Hypothalamus (tissue), 51 donors: Measurements from ENCODE around the gene DIAPH2.
"Not testable (repeated sequence)": the region's sequence is repeated elsewhere in the genome, so short reads cannot be mapped to it uniquely, and the experiment has no call there.

Source experiments
- DNase-seq, 51 donors: peaks; one replicate each; lab custom pipeline; 2025; lab: John Stamatoyannopoulos, UW

Gene DIAPH2

DNA sequence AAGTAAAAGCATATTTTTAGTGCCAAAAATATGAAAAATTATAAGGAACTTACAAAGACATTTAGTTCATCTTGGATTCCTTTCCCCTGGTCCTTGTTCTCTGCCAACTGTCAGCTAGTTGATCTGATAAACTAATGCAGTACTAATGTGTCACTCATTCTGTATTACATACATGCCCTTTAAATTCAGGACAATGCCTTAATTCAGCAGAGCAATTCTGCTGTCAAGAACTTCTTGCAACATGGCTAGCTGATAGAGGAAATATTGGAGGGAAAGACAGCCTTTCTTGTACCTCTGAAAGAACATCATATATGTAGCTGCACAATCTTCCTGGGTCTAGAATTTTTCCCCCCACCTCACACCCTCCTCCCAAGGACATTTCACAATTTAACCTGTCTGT is 679.2 kb downstream of the DIAPH2 start:
- no peak for DNase-seq

GRCh38 chrX:97366237-97366636 is 681.6 kb downstream of the DIAPH2 start:
- DNase-seq = no peak

- DNase-seq = no peak
These were observed 682.5 kb downstream of the DIAPH2 start for GRCh38 chrX:97367125-97367524.

GRCh38 chrX:97369947-97370346 is 685.3 kb downstream of the DIAPH2 start:
- DNase-seq = no peak

GRCh38 chrX:97372001-97372766 is 687.5 kb downstream of the DIAPH2 start:
- no peak for DNase-seq

DNA sequence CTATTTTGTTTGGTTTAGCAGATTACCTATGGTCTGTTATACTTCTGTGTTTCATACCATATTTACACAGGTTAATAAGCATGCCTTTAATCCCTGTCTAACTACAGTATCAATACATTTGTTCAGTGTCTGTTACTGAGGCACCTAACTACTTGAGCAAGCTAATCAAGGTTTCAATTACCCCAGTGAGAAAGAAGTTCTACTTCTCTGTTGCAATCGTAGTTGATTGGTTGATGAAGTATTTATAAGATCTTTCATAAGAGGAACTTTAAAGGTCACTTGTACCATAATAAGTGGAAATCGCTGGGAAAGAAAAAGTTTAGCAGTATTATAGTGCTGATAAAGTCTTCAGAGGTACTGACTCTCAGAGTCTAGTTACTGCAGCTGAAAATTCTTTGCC is 689.6 kb downstream of the DIAPH2 start:
- DNase-seq = no peak

DNA sequence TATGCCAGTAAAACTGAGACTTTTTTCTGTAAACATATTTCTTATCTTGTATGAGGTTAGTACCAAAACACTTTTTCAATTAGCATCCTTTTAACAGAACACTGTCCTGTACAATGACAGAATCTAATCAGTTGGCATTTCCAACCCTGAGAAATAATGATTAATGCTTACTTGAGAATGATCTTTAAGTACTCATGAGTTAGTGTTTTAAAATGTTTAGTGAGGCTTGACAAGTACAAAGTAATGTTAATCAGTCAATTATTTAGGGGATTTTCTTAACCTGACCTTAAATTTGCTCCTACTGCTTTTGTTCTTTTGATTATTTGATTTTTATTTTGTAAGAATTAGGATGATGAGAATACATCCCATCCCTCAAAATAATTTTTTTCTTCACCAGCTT is 695.6 kb downstream of the DIAPH2 start:
- DNase-seq = no peak

DNA sequence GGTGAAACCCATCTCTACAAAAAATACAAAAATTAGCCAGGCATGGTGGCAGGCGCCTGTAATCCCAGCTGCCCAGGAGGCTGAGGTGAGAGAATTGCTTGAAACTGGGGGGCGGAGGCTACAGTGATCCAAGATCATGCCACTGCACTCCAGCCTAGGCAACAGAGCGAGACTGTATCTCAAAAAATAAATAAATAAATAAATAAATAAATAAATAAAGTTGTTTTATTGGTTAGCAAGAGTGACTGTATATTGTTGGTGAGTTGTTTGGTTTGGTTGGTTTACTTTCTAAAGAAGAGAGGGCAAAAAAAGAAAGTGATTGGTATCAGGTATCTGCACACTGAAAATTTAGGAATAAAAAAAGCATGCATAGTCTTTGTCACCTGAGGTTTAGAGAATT is 700.0 kb downstream of the DIAPH2 start:
- DNase-seq = no peak

DNA sequence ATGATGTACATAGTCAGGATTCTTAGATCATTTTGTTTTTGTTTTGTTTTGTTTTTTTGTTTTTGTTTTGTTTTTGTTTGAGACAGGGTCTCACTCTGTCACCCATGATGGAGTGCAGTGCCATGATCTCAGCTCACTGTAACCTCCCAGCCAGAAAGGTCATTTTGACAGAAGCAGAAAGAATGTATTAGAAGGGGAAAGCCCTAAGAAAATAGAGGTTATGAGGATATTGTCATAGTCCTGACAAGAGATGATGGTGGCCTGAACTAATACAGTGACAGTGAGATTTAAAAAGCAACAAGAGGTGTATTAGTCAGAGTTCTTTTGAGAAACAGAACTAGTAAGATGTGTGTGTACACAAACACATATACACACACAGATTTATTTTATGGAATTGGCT is 702.4 kb downstream of the DIAPH2 start:
- DNase-seq = no peak

DNA sequence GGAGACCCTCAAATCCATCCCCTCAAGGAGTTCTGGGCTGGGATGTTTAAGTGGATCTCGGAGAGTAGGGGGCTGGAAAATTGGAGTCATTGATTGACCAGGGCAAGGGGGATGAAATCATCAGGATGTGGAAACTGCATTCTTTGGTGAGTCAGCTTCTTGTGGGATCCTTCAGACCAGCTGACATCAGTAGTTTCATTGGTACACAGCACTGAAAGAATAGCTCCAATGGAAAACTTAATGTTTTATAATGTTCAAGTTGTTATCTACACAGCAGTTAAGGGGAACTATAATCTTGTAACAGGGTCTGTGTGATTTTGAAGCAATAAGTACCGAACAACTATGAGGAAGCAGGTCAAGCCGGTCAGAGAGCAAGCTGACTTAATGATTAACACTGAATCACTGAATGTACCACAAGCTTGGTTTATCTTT is 705.1 kb downstream of the DIAPH2 start:
- DNase-seq = no peak

GRCh38 chrX:97397371-97397770 is 712.7 kb downstream of the DIAPH2 start:
- DNase-seq = no peak

DNA sequence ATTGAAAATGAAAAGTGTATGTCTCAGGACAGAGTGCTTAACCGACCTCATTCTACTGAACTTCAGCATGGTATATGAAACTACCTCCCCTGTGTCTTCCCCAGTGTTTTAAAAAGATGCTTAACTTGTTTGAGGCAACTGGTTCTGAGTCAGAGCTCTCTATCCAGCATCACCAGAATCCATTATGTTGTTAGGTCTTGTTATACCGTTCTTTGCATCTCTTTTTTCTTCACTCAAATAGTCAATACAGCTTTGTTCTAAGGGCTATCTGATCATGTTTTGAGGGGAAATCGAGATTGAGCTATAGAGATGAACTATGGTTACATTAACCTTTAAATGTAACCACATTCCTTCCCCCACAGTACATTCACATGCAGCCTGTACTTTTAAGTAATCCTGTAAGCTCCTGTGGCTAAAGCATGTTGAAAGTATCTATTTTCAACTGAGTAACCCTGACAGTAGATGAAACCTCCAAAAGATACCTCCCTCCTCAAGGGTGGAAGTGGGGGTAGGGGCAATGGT is 713.4 kb downstream of the DIAPH2 start:
- no peak for DNase-seq

GRCh38 chrX:97399400-97399799 is 714.8 kb downstream of the DIAPH2 start:
- no peak for DNase-seq

DNA sequence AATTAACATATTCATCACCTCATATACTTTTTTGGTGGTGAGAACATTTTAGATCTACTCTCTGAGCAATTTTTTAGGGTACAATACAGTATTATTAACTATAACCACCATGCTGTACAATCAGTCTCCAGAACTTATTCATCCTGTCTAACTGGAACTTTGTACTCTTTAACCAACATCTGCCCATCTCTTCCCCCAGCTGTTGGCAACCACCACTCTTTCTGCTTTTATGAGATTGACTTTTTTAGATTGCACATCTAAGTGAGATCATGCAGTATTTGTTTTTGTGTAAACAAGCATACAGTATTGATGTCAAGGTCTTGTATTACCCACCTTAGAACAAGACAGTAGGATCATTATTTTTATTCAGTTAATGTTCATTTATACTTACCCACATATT is 715.9 kb downstream of the DIAPH2 start:
- DNase-seq = no peak

DNA sequence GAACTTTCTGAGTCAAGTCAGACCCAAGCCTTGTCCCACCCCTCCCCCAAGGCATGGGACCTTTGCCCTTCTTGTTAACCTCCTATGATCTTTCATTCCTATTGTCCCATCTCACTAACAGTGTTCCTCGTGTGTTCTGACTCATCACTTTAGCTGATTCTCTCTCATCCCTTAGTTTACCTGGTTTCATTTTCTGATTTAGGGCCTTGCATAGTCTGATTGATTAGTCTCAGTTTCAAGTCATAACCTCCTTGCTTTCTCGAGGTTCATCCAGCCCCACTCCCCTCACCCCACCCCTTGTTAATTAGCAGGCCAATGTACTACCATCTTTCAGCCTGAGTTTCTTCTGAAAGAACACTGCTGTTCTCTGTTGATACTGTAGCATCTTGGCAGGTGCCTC is 716.5 kb downstream of the DIAPH2 start:
- no peak for DNase-seq

DNA sequence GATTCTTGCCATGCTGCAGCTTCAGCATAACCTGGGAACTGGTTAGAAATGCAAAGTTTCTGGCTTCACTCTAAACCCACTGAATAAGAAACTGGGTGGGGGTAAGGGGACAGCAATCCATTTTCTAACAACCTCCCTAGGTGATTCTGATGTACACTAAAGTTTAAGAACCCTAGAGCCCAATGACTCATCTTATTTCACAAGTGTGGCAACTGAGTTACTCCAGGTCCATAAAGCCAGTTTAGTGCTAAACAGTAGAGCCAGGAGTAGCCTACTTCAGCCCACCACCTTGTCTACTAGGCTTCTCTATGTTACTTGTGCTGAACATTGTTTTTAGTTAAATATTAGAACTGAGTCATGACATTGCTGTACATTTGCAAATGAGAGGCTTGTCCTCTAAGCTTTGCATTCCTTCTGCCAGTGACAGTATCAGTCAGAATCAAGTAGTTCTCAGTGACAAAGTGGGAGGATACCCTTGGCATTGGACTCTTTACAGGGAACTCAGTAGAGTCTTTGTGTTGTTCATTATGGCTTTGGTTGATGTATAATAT is 717.0 kb downstream of the DIAPH2 start:
- DNase-seq = no peak

DNA sequence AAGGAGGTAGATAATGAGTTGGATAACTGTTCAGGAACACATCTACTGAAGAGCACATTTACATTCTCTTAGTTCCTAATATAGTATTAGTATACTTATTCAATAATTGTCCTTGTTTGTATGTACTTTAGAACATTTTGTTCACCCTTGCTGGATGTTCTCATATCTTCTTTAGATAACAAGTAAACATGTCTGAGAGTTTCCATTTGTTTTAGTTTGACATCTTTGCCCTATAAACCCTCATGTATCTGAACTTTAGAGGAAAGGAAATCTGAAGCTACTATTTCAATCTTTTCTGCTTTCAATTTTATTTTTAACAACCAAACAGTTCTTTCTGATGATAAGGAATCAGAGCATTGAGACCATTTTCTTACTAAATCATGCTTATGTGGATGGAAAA is 717.7 kb downstream of the DIAPH2 start:
- DNase-seq = no peak

GRCh38 chrX:97402903-97403302 is 718.3 kb downstream of the DIAPH2 start:
- DNase-seq = peak in 1 of 51 donors; percentile 0

GRCh38 chrX:97405031-97405660 is 720.5 kb downstream of the DIAPH2 start:
- DNase-seq = no peak

- not testable (repeated sequence) for DNase-seq
These were observed 725.2 kb downstream of the DIAPH2 start for GRCh38 chrX:97409632-97410415.

GRCh38 chrX:97416461-97416860 is 731.8 kb downstream of the DIAPH2 start:
- DNase-seq = no peak
